CD8-positive, alpha-beta memory T cell (primary cell): ENCODE results near the gene ARFRP1. TPM values are rescaled to one million over a fixed set of nuclear protein-coding genes. Genes with fewer than 3 reads are reported as not detected.

Source experiments
- CTCF ChIA-PET: fragments of 350-600 bp; sonication (Branson Sonifier 250); formaldehyde crosslinking; loops from one replicate; lab custom pipeline; 2021; ENCODE audit warnings: antibody characterized with exemption; lab: Charles Lee
- POLR2A ChIA-PET: fragments of 350-600 bp; sonication (Branson Sonifier 250); formaldehyde crosslinking; loops from one replicate; lab custom pipeline; 2021; ENCODE audit warnings: antibody characterized with exemption; lab: Charles Lee
- DNase-seq, 5 donors: peaks; one replicate each; pipeline versions ENCODE4 v3.0.0 to v3.0.0-alpha.2; 2020 to 2022; ENCODE audit warnings: mixed read lengths in 1 of 5
- H3K27ac ChIP-seq: one replicate; pipeline ENCODE4 v1.7.0; 2013; ENCODE audit warnings: low read depth, mild to moderate bottlenecking, low read length, moderate library complexity
- H3K27me3 ChIP-seq: 2 replicates; pipeline ENCODE4 v1.7.0; 2013; ENCODE audit warnings: low read length, mild to moderate bottlenecking; ENCODE audit not compliant: insufficient read depth, poor library complexity, severe bottlenecking
- H3K36me3 ChIP-seq: 2 replicates; pipeline ENCODE4 v1.7.0; 2013; ENCODE audit warnings: mild to moderate bottlenecking, low read length, moderate library complexity; ENCODE audit not compliant: insufficient read depth
- H3K4me1 ChIP-seq: 2 replicates; pipeline ENCODE4 v1.7.0; 2013; ENCODE audit warnings: mild to moderate bottlenecking, low read length, moderate library complexity; ENCODE audit not compliant: insufficient read depth
- H3K4me3 ChIP-seq: 2 replicates; pipeline ENCODE4 v1.7.0; 2013; ENCODE audit warnings: mild to moderate bottlenecking, low read length
- H3K9me3 ChIP-seq: 2 replicates; pipeline ENCODE4 v1.7.0; 2013; ENCODE audit warnings: mild to moderate bottlenecking, low read length
- H3K27ac Mint-ChIP-seq, 8 donors: one replicate each; pipeline ENCODE4 v1.8.0; 2020 to 2021; ENCODE audit warnings: mixed read lengths in 8 of 8, mild to moderate bottlenecking in 6 of 8, inconsistent platforms in 3 of 8, moderate library complexity in 3 of 8
- H3K27me3 Mint-ChIP-seq, 2 donors: one replicate each; pipeline ENCODE4 v1.8.0; 2020 to 2021; ENCODE audit warnings: mixed read lengths in 2 of 2, mild to moderate bottlenecking in 1 of 2, moderate library complexity in 1 of 2
- H3K36me3 Mint-ChIP-seq, 3 donors: one replicate each; pipeline ENCODE4 v1.8.0; 2020 to 2021; ENCODE audit warnings: mixed read lengths in 3 of 3, inconsistent platforms in 1 of 3, mild to moderate bottlenecking in 1 of 3
- H3K4me1 Mint-ChIP-seq, 3 donors: one replicate each; pipeline ENCODE4 v1.8.0; 2020 to 2021; ENCODE audit warnings: mixed read lengths in 3 of 3, inconsistent platforms in 1 of 3, mild to moderate bottlenecking in 1 of 3
- H3K4me3 Mint-ChIP-seq, 7 donors: one replicate each; pipeline ENCODE4 v1.8.0; 2020 to 2021; ENCODE audit warnings: mixed read lengths in 7 of 7, mild to moderate bottlenecking in 6 of 7, moderate library complexity in 4 of 7, inconsistent platforms in 2 of 7
- H3K9me3 Mint-ChIP-seq, 5 donors: one replicate each; pipeline ENCODE4 v1.8.0; 2020 to 2022; ENCODE audit warnings: mixed read lengths in 5 of 5, mild to moderate bottlenecking in 3 of 5, moderate library complexity in 2 of 5, inconsistent platforms in 1 of 5
- polyA plus RNA-seq: library from polyadenylated mRNA; unstranded; fragments of 300-500 nt; fragmentation: Illumina TruSeq; gene quantifications from one replicate; pipeline ENCODE4 v1.2.3, GENCODE V29; 2021
- total RNA-seq, 2 experiments: library from RNA; stranded (reverse); gene quantifications; one replicate each; pipeline ENCODE4 v1.2.3, GENCODE V29; 2021

The ARFRP1 gene
- total and polyA plus RNA-seq, 3 experiments from 2014 or later, result 63.7 to 73.9 (median 72.8) TPM

DNA sequence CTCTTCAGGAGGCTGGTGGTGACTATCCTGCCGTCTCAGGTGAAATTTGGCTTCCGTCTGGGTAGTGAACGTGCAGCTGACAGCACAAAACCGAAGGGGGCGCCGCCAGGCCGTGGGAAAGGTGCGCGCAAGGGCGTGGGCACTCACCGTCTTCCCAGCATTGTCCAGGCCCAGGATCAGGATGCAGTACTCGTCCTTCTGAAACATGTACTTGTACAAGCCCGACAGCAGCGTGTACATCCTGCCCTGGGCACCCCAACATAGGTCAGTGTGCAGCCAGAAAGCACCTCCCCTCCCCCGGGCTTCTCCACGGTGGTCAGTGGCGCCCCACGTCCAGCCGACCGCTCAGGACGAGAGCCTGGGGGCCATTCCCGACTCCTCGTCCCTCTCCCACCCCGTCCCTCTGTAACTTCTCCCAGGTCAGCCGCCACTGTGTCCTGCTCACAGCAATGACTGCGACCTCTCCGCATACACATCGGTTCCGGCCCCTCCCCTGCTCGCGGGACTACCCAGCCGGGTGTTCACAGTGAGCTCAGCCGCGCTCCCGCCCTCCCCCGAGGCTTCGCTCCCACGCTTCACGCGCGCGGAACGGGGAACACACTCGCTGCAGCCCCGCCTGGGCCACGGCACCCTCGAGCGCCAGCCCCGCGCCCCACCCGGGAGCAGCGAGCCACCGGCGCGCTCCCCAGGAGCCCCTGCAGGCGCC, 771 bp downstream of the ARFRP1 start:
- Histone ChIP-seq H3K9me3 (no peaks in the 10 kb centered on the region), H3K27me3 (no peaks in the 10 kb centered on the region), H3K4me3 (peak overlapping the region; percentile 91), H3K36me3 (peaks cover 23% of the 10 kb centered on the region), H3K27ac (peak overlapping the region; percentile 70), H3K4me1 (peaks cover 37% of the 10 kb centered on the region)
- ChIA-PET CTCF (interaction anchor here (0.6 to 4.3 kb wide), 25 partner anchors 8 to 273 kb away, joined by 3 to 39 read pairs (median 6); partner anchors contain the start of genes LIME1, PTK6, SAMD10 and SLC2A4RG), POLR2A (interaction anchor here (0.6 to 4.2 kb wide), 11 partner anchors 9 to 283 kb away, joined by 3 to 84 read pairs (median 5); partner anchors contain the start of genes LIME1, PPDPF, SLC2A4RG and TPD52L2)
- Mint-ChIP-seq H3K4me1 (peaks cover 33 to 56% (median 38%) of the 10 kb centered on the region in 3 donors), H3K36me3 (peaks cover 9 to 71% (median 10%) of the 10 kb centered on the region in 3 donors), H3K4me3 (peak overlapping the region; percentile 87 to 95 (median 89)), H3K27ac (peak overlapping the region; percentile 78 to 96 (median 91)), H3K9me3 (no peaks in the 10 kb centered on the region), H3K27me3 (no peaks in the 10 kb centered on the region)
- DNase-seq, result peak; percentile 40 to 74 (median 52)

DNA sequence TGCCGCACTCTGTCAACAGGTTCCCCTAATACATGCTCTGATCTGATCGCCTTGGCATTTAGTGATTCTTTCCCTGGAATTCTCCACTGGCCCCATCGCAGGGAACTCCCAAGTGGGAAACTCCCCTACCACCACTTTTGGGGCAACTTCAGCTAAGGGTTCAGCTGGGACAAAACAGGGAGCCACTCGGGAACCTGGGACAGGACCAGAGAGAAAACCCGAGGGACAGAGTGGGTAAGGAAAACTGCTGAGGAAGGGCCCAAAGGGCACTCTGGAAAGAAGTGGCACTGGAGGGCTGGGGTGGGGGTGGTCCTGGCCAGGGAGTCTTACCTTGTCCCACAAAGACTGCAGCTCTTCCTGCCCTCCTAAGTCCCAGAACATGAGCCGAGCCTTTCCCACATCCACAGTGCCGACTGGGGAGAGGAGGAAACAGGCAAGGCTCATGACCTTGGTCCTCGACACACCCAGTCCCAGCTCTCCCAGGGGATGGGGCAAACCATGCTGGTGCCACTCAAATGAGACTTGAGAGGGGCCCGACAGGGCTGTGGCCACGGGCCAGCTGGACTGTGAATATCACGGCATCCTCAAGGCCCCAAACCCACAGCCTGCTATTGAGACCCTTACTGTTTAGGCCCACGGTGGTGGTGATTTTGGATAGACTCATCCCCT, 1.6 kb downstream of the ARFRP1 start:
- ChIA-PET POLR2A (interaction anchor here (1.0 to 4.2 kb wide), 4 partner anchors 31 to 195 kb away, joined by 3 to 84 read pairs (median 13); partner anchors contain the start of genes LIME1, SLC2A4RG and TPD52L2), CTCF (interaction anchor here (0.9 to 4.3 kb wide), 12 partner anchors 9 to 268 kb away, joined by 4 to 39 read pairs (median 9); partner anchors contain the start of genes LIME1, SLC2A4RG and TPD52L2)
- H3K4me3 Mint-ChIP-seq, result peak overlapping the region; percentile 87 to 95 (median 89)
- H3K9me3 Mint-ChIP-seq, result no peaks in the 10 kb centered on the region
- H3K27me3 ChIP-seq, result no peaks in the 10 kb centered on the region
- H3K36me3 Mint-ChIP-seq, result peaks cover 8 to 63% (median 10%) of the 10 kb centered on the region in 3 donors
- H3K27ac ChIP-seq, result peak overlapping the region; percentile 70
- H3K36me3 ChIP-seq, result peaks cover 22% of the 10 kb centered on the region
- H3K27ac Mint-ChIP-seq, result peak overlapping the region; percentile 78 to 96 (median 91)
- DNase-seq, result no peak
- H3K9me3 ChIP-seq, result no peaks in the 10 kb centered on the region
- no peaks in the 10 kb centered on the region for H3K27me3 Mint-ChIP-seq
- H3K4me1 ChIP-seq, result peaks cover 42% of the 10 kb centered on the region
- H3K4me3 ChIP-seq, result peak overlapping the region; percentile 91
- H3K4me1 Mint-ChIP-seq, result peaks cover 29 to 52% (median 30%) of the 10 kb centered on the region in 3 donors

DNA sequence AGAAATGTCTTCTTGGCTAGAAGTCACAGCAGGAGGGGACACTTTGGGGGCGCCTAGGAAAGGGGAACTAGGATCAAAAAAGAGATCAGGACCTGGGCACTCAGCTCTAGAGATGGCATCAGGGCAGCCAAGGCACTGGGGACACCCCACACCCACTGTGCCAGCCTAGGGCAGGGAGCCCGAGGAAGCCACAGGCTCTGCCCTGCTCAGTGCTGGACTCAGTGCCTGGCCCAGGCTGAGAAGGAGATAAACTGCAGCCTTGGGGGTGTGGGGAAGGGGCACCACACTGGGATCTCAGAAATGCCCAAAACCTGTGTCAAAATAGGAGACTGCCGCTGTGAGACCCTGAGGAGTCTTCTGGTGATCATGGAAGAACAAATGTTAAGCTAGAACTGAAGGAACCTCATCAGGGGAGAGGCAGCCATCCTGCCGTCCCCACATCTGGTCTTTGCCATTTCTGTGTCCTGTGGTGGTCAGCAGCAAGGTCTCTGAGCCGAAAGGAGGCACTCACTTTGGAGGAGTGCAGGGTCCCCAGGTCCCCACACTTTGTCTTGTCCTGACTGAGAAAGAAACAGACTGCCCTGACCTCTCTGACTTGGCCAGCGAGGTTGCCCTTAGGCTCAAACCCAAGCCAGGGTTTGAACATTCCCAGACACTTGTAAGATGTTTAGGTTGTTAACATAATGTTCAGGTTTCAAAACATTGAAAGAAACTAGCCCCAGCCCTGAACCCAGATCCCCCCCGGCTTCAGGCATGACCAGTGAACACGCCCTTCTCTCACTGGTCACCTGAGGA, 2.3 kb downstream of the ARFRP1 start:
- H3K27me3 ChIP-seq, result no peaks in the 10 kb centered on the region
- no peak overlapping the region for H3K4me3 ChIP-seq
- no peaks in the 10 kb centered on the region for H3K9me3 ChIP-seq
- H3K27ac ChIP-seq, result no peak overlapping the region
- ChIA-PET CTCF (interaction anchor here (0.9 to 4.3 kb wide), 5 partner anchors 23 to 268 kb away, joined by 4 to 39 read pairs (median 21); partner anchors contain the start of genes LIME1, SLC2A4RG and TPD52L2), POLR2A (interaction anchor here (2.7 to 4.2 kb wide), 2 partner anchors 32 to 159 kb away, joined by 10 to 84 read pairs; partner anchors contain the start of genes LIME1, SLC2A4RG and TPD52L2)
- H3K36me3 Mint-ChIP-seq, result peaks cover under 1 to 56% (median 9%) of the 10 kb centered on the region in 3 donors
- peaks cover 22 to 50% (median 23%) of the 10 kb centered on the region in 3 donors for H3K4me1 Mint-ChIP-seq
- H3K36me3 ChIP-seq, result peaks cover 22% of the 10 kb centered on the region
- peak overlapping the region in 4 of 8 donors; percentile 22 to 81 (median 58) for H3K27ac Mint-ChIP-seq
- H3K9me3 Mint-ChIP-seq, result no peaks in the 10 kb centered on the region
- H3K4me1 ChIP-seq, result peaks cover 36% of the 10 kb centered on the region
- no peaks in the 10 kb centered on the region for H3K27me3 Mint-ChIP-seq
- DNase-seq, result no peak
- peak overlapping the region in 6 of 7 donors; percentile 17 to 89 (median 48) for H3K4me3 Mint-ChIP-seq

DNA sequence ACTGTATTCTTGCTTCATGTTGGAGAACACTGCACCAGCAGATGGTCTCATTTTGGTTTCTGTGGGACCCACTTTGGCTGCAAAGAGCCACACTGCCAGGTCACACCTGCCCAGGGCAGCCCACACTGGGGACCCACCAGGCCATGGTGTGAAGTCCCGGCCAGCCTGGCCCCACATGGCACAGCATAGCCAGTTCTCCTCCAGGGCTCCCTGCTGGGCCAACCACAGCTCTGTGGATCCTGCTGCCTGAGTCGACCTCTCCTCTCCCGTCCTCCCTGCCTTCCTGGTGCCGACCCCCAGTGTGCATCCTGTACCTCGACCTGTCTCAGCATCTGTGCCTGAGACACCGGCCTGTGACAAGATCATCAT, 3.0 kb downstream of the ARFRP1 start:
- H3K27me3 Mint-ChIP-seq, result no peaks in the 10 kb centered on the region
- no peak for DNase-seq
- peaks cover 0 to 52% (median 7%) of the 10 kb centered on the region in 3 donors for H3K36me3 Mint-ChIP-seq
- no peaks in the 10 kb centered on the region for H3K9me3 Mint-ChIP-seq
- H3K4me3 Mint-ChIP-seq, result peak overlapping the region in 2 of 7 donors; percentile 11 to 52
- H3K4me1 Mint-ChIP-seq, result peaks cover 19 to 47% (median 19%) of the 10 kb centered on the region in 3 donors
- Histone ChIP-seq H3K4me1 (peaks cover 34% of the 10 kb centered on the region), H3K36me3 (peaks cover 22% of the 10 kb centered on the region), H3K27ac (no peak overlapping the region), H3K9me3 (no peaks in the 10 kb centered on the region), H3K27me3 (no peaks in the 10 kb centered on the region), H3K4me3 (no peak overlapping the region)
- ChIA-PET POLR2A (interaction anchor here (4.2 kb wide), 1 partner anchor 33 kb away, joined by 84 read pairs; the partner anchor contains the start of genes LIME1 and SLC2A4RG), CTCF (interaction anchor here (1.4 to 1.5 kb wide), 2 partner anchors 81 to 269 kb away, joined by 4 read pairs; no protein-coding TSS in a partner anchor)
- H3K27ac Mint-ChIP-seq, result peak overlapping the region in 1 of 8 donors; percentile 42

GRCh38 chr20:63703976-63704748, 3.6 kb downstream of the ARFRP1 start:
- Histone ChIP-seq H3K36me3 (peaks cover 22% of the 10 kb centered on the region), H3K4me3 (no peak overlapping the region), H3K9me3 (no peaks in the 10 kb centered on the region), H3K4me1 (peaks cover 29% of the 10 kb centered on the region), H3K27ac (no peak overlapping the region), H3K27me3 (no peaks in the 10 kb centered on the region)
- Mint-ChIP-seq H3K4me3 (peak overlapping the region in 1 of 7 donors; percentile 32), H3K27ac (peak overlapping the region in 1 of 8 donors; percentile 97), H3K9me3 (no peaks in the 10 kb centered on the region), H3K36me3 (peaks cover 0 to 48% (median 7%) of the 10 kb centered on the region in 3 donors), H3K4me1 (peaks cover 18 to 45% (median 19%) of the 10 kb centered on the region in 3 donors), H3K27me3 (no peaks in the 10 kb centered on the region)
- ChIA-PET POLR2A (interaction anchor here (0.5 kb wide), 1 partner anchor 20 kb away, joined by 8 read pairs; no protein-coding TSS in a partner anchor), CTCF (interaction anchor here (1.5 kb wide), 1 partner anchor 82 kb away, joined by 4 read pairs; no protein-coding TSS in a partner anchor)
- no peak for DNase-seq

DNA sequence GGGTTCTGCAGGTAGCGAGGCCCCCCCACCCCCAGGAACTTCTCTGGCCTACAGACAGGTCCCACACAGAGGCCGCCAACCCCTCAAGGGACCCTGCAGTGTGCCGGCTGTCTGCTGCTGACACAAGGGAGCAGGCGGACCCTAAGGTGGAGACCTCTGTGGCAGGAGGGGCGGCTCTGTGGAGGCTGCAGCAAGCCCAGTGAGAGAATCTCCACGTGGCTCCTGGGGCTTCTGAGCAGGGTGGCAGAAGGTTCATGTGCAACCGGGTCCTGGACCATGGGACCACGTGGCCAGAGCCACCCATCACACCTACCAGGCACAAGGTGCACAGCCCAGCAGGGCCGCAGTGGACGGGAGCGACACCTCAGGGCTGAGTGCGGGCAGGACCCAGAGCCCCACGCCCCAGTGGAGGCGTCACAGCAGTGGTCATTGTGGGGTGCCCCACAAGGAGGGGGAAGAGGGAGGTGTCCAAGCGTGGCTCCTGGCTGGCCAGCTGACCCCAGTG, 4.3 kb downstream of the ARFRP1 start:
- no peaks in the 10 kb centered on the region for H3K27me3 ChIP-seq
- H3K4me1 Mint-ChIP-seq, result peaks cover 12 to 39% (median 16%) of the 10 kb centered on the region in 3 donors
- H3K4me1 ChIP-seq, result peaks cover 23% of the 10 kb centered on the region
- H3K9me3 Mint-ChIP-seq, result no peaks in the 10 kb centered on the region
- CTCF ChIA-PET, result interaction anchor here (1.5 kb wide), 1 partner anchor 83 kb away, joined by 4 read pairs; no protein-coding TSS in a partner anchor
- no peak for DNase-seq
- H3K36me3 ChIP-seq, result peaks cover 22% of the 10 kb centered on the region
- H3K4me3 Mint-ChIP-seq, result peak overlapping the region in 1 of 7 donors; percentile 32
- no peak overlapping the region for H3K4me3 ChIP-seq
- H3K36me3 Mint-ChIP-seq, result peaks cover 0 to 43% (median 7%) of the 10 kb centered on the region in 3 donors
- H3K9me3 ChIP-seq, result no peaks in the 10 kb centered on the region
- no peak overlapping the region for H3K27ac Mint-ChIP-seq
- H3K27ac ChIP-seq, result no peak overlapping the region
- no peaks in the 10 kb centered on the region for H3K27me3 Mint-ChIP-seq
- POLR2A ChIA-PET, result no interaction called here
